Measurements from ENCODE around the gene NFATC2.

The NFATC2 gene

DNA sequence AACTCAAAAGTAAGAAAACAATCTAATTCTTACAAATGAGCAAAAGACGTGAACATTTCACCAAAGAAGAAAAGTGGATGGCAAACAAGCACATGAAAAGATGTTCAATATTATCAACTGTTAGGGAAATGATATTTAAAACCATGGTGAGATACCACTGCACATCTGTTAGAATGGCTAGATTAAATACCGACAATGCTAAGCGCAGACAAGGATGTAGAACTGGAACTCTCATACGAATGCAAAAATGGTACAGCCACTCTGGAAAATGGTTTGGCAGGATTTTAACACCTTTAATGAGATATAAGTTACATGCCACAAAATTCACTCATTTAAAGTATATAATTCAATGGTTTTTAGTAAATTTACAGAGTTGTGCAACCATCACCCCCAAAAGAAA, 44.6 kb upstream of the NFATC2 start:
- Histone ChIP-seq H3K27ac (ENCODE audit: low read depth, low read length, poor library complexity, severe bottlenecking) (no peak overlapping the region), H2AFZ (ENCODE audit: low read length) (no peak overlapping the region), H4K20me1 (ENCODE audit: insufficient read depth, low read length) (no peaks in the 10 kb centered on the region), H3K9me2 (ENCODE audit: low read depth, low read length) (no peaks in the 10 kb centered on the region), H3K79me2 (ENCODE audit: insufficient read depth, low read length) (no peaks in the 10 kb centered on the region), H3F3A (ENCODE audit: insufficient read depth, low read length) (no peaks in the 10 kb centered on the region), H3K4me3 (ENCODE audit: low read depth, low read length, poor library complexity, severe bottlenecking) (no peak overlapping the region), H3K4me1 (ENCODE audit: insufficient read depth, low read length, severe bottlenecking) (no peaks in the 10 kb centered on the region), H3K4me2 (ENCODE audit: low read length) (no peak overlapping the region), H3K9me3 (ENCODE audit: low read length) (peaks cover 8% of the 10 kb centered on the region; the same call in 1 of the 2 replicates), H3K9ac (ENCODE audit: low read length) (no peak overlapping the region), H3K36me3 (ENCODE audit: insufficient read depth, low read length) (no peaks in the 10 kb centered on the region; the same call in 1 of the 2 replicates), H3K27me3 (ENCODE audit: insufficient read depth, low read length) (peaks cover 9% of the 10 kb centered on the region; the same call in 1 of the 2 replicates)
- TF ChIP-seq, protein P1, sequence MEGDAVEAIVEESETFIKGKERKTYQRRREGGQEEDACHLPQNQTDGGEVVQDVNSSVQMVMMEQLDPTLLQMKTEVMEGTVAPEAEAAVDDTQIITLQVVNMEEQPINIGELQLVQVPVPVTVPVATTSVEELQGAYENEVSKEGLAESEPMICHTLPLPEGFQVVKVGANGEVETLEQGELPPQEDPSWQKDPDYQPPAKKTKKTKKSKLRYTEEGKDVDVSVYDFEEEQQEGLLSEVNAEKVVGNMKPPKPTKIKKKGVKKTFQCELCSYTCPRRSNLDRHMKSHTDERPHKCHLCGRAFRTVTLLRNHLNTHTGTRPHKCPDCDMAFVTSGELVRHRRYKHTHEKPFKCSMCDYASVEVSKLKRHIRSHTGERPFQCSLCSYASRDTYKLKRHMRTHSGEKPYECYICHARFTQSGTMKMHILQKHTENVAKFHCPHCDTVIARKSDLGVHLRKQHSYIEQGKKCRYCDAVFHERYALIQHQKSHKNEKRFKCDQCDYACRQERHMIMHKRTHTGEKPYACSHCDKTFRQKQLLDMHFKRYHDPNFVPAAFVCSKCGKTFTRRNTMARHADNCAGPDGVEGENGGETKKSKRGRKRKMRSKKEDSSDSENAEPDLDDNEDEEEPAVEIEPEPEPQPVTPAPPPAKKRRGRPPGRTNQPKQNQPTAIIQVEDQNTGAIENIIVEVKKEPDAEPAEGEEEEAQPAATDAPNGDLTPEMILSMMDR (IDR thresholded peaks at IDR 0.05; ENCODE audit: low read length), result no peak
- no peak for TF ChIP-seq EZH2 (IDR thresholded peaks at IDR 0.05; ENCODE audit: borderline replicate concordance, low read length)

DNA sequence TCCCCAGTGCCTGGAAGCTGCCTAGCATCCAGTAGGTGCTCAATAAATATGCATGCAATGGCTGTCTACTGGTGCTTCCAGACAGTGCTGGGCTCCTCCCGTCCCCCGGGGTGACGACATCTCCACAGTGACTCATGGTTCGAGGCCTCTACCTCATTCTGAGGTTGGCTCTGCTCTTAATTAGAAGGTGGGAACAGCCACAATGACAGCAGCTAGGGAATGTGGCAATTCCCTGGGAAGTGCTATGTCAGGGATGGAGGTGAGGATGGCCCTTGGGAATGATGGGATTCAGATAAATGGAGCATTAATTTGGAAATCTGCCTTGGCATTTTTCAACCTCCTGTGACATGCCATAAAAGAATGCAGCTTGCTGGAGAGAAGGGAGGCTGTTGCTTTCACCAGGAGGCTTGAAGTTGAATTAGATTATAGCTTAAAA, 43.5 kb upstream of the NFATC2 start:
- H3K9me3 ChIP-seq (ENCODE audit: low read length), result peaks cover 8% of the 10 kb centered on the region; the same call in 1 of the 2 replicates
- no peaks in the 10 kb centered on the region for H4K20me1 ChIP-seq (ENCODE audit: insufficient read depth, low read length)
- no peak overlapping the region for H2AFZ ChIP-seq (ENCODE audit: low read length)
- H3K9me2 ChIP-seq (ENCODE audit: low read depth, low read length), result no peaks in the 10 kb centered on the region
- no peaks in the 10 kb centered on the region for H3K79me2 ChIP-seq (ENCODE audit: insufficient read depth, low read length)
- H3K4me2 ChIP-seq (ENCODE audit: low read length), result no peak overlapping the region
- H3F3A ChIP-seq (ENCODE audit: insufficient read depth, low read length), result no peaks in the 10 kb centered on the region
- H3K36me3 ChIP-seq (ENCODE audit: insufficient read depth, low read length), result no peaks in the 10 kb centered on the region; the same call in 1 of the 2 replicates
- no peak overlapping the region for H3K4me3 ChIP-seq (ENCODE audit: low read depth, low read length, poor library complexity, severe bottlenecking)
- H3K27ac ChIP-seq (ENCODE audit: low read depth, low read length, poor library complexity, severe bottlenecking), result no peak overlapping the region
- H3K27me3 ChIP-seq (ENCODE audit: insufficient read depth, low read length), result peaks cover 9% of the 10 kb centered on the region; the same call in 1 of the 2 replicates
- no peaks in the 10 kb centered on the region for H3K4me1 ChIP-seq (ENCODE audit: insufficient read depth, low read length, severe bottlenecking)
- no peak overlapping the region for H3K9ac ChIP-seq (ENCODE audit: low read length)
- no peak for TF ChIP-seq EZH2 (IDR thresholded peaks at IDR 0.05; ENCODE audit: borderline replicate concordance, low read length)
- TF ChIP-seq, protein P1 (IDR thresholded peaks at IDR 0.05; ENCODE audit: low read length), result no peak

DNA sequence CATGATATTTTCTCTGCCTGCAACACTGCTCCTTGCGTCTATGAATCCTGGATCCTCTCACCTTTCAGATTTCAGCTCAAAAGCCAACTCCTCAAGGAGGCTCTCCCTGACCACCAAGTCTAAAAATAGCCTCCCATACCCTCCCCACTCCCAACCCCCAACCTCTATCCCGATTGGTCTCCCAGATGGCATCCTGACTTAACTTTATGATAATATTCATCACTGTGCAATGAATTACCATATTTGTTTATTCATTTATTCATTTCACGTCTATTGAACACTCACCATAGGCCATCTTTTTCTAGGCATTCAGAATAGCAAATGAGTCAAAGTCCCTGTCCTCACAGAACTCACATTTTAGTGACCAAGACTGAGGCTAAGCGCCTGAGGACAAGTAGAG, 42.6 kb upstream of the NFATC2 start:
- Histone ChIP-seq H3K9ac (ENCODE audit: low read length) (no peak overlapping the region), H3K27me3 (ENCODE audit: insufficient read depth, low read length) (peaks cover 9% of the 10 kb centered on the region; the same call in 1 of the 2 replicates), H3K9me3 (ENCODE audit: low read length) (peaks cover 8% of the 10 kb centered on the region; the same call in 1 of the 2 replicates), H3K9me2 (ENCODE audit: low read depth, low read length) (no peaks in the 10 kb centered on the region), H4K20me1 (ENCODE audit: insufficient read depth, low read length) (no peaks in the 10 kb centered on the region), H3K79me2 (ENCODE audit: insufficient read depth, low read length) (no peaks in the 10 kb centered on the region), H2AFZ (ENCODE audit: low read length) (no peak overlapping the region), H3K36me3 (ENCODE audit: insufficient read depth, low read length) (no peaks in the 10 kb centered on the region; the same call in 1 of the 2 replicates), H3K4me3 (ENCODE audit: low read depth, low read length, poor library complexity, severe bottlenecking) (no peak overlapping the region), H3K4me2 (ENCODE audit: low read length) (no peak overlapping the region), H3F3A (ENCODE audit: insufficient read depth, low read length) (no peaks in the 10 kb centered on the region), H3K27ac (ENCODE audit: low read depth, low read length, poor library complexity, severe bottlenecking) (no peak overlapping the region), H3K4me1 (ENCODE audit: insufficient read depth, low read length, severe bottlenecking) (no peaks in the 10 kb centered on the region)
- TF ChIP-seq, protein P1 (IDR thresholded peaks at IDR 0.05; ENCODE audit: low read length), result no peak
- no peak for TF ChIP-seq EZH2 (IDR thresholded peaks at IDR 0.05; ENCODE audit: borderline replicate concordance, low read length)
